Measurements from ENCODE around the gene OXSR1. TPM values are rescaled to one million over a fixed set of nuclear protein-coding genes. Genes with fewer than 3 reads are reported as not detected.

Gene OXSR1
- total RNA-seq, 4 donors from 2014 or later: 17.3 to 49.7 (median 28.7) TPM

GRCh38 chr3:38254872-38255271 is 89.5 kb downstream of the OXSR1 start:
- Histone ChIP-seq H3K4me3 (no peak overlapping the region), H3K4me1 (no peaks in the 10 kb centered on the region), H3K27me3 (no peaks in the 10 kb centered on the region), H3K27ac (no peak overlapping the region), H3K9me3 (no peaks in the 10 kb centered on the region), H3K36me3 (peaks cover 0 to 43% (median 0%) of the 10 kb centered on the region in 3 donors)
- no peak for DNase-seq
- no peak for TF ChIP-seq POLR2A (IDR thresholded peaks at IDR 0.05)
- no peak for TF ChIP-seq CTCF (IDR thresholded peaks at IDR 0.05)

GRCh38 chr3:38255627-38256026 is 90.3 kb downstream of the OXSR1 start:
- Histone ChIP-seq H3K4me1 (no peaks in the 10 kb centered on the region), H3K36me3 (peaks cover 0 to 41% (median 0%) of the 10 kb centered on the region in 3 donors), H3K27ac (no peak overlapping the region), H3K27me3 (no peaks in the 10 kb centered on the region), H3K4me3 (no peak overlapping the region), H3K9me3 (no peaks in the 10 kb centered on the region)
- TF ChIP-seq POLR2A (IDR thresholded peaks at IDR 0.05) (no peak), CTCF (IDR thresholded peaks at IDR 0.05) (no peak)
- no peak for DNase-seq

- H3K4me1 ChIP-seq: no peaks in the 10 kb centered on the region
- no peak for DNase-seq
- no peaks in the 10 kb centered on the region for H3K27me3 ChIP-seq
- peaks cover 0 to 21% (median 0%) of the 10 kb centered on the region in 3 donors for H3K36me3 ChIP-seq
- no peak overlapping the region for H3K27ac ChIP-seq
- no peaks in the 10 kb centered on the region for H3K9me3 ChIP-seq
- no peak for TF ChIP-seq CTCF (IDR thresholded peaks at IDR 0.05)
- TF ChIP-seq POLR2A (IDR thresholded peaks at IDR 0.05): no peak
- no peak overlapping the region for H3K4me3 ChIP-seq
Observed at GRCh38 chr3:38257583-38257982, 92.2 kb downstream of the OXSR1 start.

- no peaks in the 10 kb centered on the region for H3K36me3 ChIP-seq
- H3K27me3 ChIP-seq: no peaks in the 10 kb centered on the region
- H3K27ac ChIP-seq: no peak overlapping the region
- no peak overlapping the region for H3K4me3 ChIP-seq
- H3K9me3 ChIP-seq: no peaks in the 10 kb centered on the region
- H3K4me1 ChIP-seq: no peaks in the 10 kb centered on the region
- no peak for DNase-seq
- TF ChIP-seq POLR2A (IDR thresholded peaks at IDR 0.05) (no peak), CTCF (IDR thresholded peaks at IDR 0.05) (no peak)
Observed at GRCh38 chr3:38260474-38260873, 95.1 kb downstream of the OXSR1 start.

- DNase-seq: no peak
- Histone ChIP-seq H3K4me3 (no peak overlapping the region), H3K27ac (no peak overlapping the region), H3K36me3 (no peaks in the 10 kb centered on the region), H3K9me3 (no peaks in the 10 kb centered on the region), H3K27me3 (no peaks in the 10 kb centered on the region), H3K4me1 (no peaks in the 10 kb centered on the region)
- TF ChIP-seq POLR2A (IDR thresholded peaks at IDR 0.05): no peak
- TF ChIP-seq CTCF (IDR thresholded peaks at IDR 0.05): no peak
Observed at GRCh38 chr3:38264353-38264771, 99.0 kb downstream of the OXSR1 start.

GRCh38 chr3:38264779-38265178 is 99.4 kb downstream of the OXSR1 start:
- no peak overlapping the region for H3K4me3 ChIP-seq
- TF ChIP-seq CTCF (IDR thresholded peaks at IDR 0.05) (no peak), POLR2A (IDR thresholded peaks at IDR 0.05) (no peak)

More at GRCh38 chr3:38264779-38265178, 99.4 kb downstream of the OXSR1 start:
- H3K27ac ChIP-seq: no peak overlapping the region
- H3K36me3 ChIP-seq: no peaks in the 10 kb centered on the region
- no peaks in the 10 kb centered on the region for H3K4me1 ChIP-seq
- no peak for DNase-seq
- H3K27me3 ChIP-seq: no peaks in the 10 kb centered on the region
- no peaks in the 10 kb centered on the region for H3K9me3 ChIP-seq

All from Peyer's patch (tissue), 4 donors.